Activated T-cell treated with anti-CD3 and anti-CD28 coated beads for 24 hours (primary cell): Measurements from ENCODE around the gene RIPOR3.
"Not testable (repeated sequence)": the region's sequence is repeated elsewhere in the genome, so short reads cannot be mapped to it uniquely, and the experiment has no call there.

Experiments
- DNase-seq: peaks from one replicate; pipeline ENCODE4 v3.0.0-alpha.2; 2020; ENCODE audit warnings: low read depth

RIPOR3 gene

DNA sequence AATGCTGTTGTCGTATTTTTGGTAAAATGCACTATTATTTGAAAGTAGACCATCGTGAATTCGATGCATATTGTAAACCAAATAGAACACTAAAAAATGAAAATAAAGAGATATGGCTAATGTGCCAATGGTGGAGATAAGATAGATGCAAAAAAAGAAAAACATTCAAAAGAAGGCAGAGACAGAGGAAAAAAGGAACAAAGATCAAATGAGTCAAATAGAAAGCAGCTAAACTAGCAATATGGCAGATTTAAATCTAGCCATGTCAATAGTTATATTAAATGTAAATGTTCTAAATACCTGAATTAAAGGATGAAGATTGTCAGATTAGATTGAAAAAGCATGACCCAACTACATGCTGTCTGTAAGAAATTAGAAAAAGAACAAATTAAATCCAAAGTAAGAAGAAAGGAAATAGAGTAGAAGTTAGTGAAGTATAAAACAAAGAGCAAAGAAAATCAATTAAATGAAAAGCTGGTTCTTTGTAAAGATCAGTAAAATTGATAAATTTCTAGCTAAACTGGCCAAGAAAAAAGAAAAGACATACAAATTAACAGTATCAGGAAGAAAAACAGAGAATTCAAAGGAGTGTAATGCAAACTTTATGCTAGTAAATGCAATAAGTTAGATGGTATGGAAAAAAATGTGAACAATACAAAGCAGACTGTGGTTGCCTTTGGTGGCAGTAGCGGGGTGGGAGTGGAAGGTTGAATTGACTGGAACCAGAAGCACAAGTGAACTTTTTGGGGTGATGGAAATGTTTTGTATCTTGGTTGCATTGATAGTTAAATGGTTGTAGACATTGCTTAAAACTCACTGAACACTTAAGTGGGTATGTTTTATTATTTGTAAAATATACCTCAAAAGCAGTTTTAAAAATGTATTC is 136.4 kb downstream of the RIPOR3 start:
- DNase-seq, result no peak

DNA sequence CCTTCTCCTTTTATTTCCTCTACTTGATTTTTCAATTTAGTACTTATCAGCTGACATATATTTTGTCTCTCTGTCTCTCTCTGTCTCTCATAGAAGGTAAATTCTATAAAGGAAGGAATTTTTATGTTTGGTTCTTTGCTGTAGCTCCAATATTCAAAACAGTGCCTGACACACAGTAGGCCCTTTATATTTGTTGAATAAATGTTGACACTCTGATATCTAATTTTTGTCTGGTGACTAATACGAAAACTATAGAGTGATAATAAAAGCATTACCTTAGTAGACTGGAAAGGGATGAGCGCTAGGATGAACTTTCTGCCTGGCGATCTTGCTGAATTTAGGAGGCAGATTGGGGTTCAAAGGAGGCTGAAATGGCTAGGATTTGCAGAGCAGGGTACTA is 138.4 kb downstream of the RIPOR3 start:
- no peak for DNase-seq

DNA sequence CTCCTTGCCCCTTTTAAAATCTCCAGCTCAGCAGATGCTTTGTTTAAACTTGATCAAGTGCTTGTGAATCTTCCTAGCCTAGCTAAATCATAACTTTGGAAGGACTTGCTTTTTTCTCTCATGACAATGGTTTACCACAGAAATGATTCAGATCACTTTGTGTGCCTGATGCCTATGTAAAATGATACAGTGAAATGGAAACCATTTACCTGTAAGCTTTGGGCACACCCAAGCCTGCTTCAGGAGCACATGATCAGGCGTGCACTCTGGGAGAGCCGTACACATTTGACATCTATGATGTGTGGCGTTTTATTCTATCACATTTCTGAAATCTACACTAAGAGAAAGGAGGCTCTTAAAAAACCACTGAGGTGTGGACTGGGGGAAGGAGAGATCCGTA is 140.1 kb downstream of the RIPOR3 start:
- no peak for DNase-seq

DNA sequence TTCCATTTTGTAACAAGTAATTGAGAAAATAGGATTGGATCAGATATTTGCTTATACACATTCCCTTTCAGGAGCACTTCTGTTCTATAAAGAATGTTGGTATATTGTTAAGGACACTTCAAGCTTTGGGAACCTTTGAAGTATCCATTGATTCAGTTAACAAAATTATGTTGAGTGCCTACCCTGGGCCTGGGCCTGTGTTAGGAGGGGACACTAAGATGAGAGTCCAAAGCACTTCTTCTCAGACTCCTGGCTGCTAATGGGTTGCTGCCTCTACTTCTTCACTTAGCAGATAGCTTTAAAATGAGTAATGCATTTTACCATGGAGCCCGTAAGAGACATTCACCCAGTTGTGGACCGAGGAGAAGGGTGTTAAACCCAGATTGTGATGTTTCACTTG is 140.8 kb downstream of the RIPOR3 start:
- no peak for DNase-seq

DNA sequence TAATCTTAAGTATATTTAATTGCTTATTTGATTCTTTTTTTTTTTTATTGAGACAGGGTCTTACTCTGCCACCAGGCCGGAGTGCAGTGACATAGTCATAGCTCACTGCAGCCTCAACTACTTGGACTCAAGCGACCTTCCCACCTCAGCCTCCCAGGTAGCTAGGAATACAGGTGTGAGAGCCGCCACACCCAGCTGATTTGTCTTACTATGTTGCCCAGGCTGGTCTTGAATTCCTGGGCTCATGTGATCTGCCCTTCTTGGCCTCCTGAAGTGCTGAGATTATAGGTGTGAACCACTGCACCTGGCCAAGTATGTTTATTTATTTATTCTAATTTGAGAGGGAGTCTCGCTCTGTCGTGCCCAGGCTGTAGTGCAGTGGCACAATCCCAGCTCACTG is 142.9 kb downstream of the RIPOR3 start:
- DNase-seq, result no peak

DNA sequence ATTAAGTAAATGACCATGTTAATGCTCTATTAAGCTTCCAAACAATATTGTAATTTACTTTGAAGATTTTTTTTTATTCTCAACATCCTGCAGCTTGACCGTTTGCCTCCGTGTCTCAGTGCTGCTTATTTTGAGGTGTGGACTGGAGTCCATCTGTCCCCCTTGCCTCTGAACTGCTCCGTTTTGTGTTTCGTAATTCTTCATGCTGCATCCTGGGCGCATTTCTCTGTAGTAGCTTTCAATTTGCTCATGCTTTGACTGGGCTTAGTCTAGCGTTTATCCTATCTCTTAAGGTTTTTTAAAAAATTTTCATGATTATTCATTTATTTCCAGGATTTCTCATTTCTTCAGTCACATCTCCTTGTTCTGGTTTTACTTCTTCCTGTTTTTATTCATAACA is 143.4 kb downstream of the RIPOR3 start:
- no peak for DNase-seq

DNA sequence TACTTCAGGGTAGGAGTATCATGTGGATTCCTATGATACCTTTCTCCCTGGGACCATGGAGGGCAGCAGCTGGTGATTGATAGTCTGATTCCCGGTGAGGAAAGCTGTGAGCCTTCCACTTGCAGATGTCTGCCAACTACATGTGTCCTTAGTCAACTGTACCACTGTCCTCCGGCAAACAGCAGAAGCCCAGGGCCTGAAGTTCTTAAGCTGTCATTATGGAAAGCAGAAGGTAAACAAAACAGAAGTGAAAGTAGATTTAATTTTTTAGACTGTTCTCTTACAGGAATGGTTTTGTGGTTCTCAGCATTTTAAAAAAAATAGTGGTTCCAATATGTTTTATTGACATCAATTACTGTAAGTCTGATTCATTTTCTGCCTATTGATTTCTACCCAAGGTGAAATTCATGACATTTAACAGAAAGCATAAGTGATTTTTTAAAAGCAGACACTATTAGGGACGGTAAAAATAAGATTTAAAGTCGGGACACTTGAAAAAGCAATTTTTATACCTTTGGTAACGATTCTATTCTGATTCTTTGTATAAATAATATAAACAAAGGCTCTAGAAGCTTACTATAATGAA is 144.5 kb downstream of the RIPOR3 start:
- DNase-seq, result no peak

DNA sequence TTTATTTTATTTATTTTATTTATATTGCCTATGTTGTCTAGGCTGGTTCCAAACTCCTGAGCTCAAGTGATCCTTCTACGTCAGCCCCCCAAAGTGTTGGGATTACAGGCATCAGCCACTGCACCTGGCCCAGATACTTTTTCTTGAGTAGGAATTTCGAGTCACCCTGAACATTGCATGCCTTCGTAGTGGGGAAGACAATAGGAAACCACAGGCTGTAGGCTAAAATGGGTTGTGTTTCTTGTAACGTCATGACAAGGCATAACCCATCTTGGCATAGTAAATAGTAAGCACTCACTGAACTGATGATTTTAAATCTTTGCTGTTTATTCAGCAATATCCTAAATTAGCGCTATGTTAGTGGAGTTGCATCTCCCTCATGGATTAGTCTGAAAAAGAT is 146.2 kb downstream of the RIPOR3 start:
- no peak for DNase-seq

DNA sequence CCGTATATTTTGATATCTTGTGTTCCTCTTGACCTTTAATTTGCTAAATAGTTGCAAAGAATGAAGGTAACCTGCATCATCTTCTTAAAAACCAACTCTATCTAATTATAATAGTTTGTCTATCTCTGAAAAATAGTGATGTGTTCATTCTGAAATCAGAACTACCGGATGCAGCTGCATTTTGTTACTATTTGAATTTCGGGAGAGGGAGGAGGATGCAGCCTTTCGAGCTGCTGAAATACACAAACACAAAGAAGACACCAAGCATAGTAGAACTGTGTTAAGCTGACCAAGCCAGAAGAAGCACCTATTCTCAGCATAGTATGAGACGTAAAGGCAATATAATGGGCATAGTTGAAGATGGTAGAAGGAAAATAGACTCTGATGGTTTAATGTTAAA is 148.0 kb downstream of the RIPOR3 start:
- no peak for DNase-seq

DNA sequence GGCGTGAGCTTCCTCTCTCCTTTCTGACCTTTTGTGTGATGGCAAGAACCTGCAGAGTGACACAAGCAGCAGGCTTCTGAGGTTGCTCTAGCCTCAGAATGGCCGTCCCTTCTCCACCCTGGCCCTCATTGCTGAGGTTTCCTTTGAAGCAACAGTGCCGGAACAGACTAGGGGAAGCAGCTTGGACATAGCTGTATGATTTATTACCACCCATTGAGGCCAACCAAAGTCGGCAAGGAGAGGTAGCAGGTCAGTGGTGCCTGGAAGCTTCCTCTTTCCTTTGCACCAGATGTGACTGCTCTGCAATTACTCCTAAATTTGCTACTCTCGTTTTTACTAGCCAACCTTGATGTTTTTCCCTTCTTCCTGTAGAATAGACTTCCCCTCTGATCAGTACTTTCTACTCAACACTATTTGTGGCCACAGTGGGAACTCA is 149.7 kb downstream of the RIPOR3 start:
- no peak for DNase-seq

DNA sequence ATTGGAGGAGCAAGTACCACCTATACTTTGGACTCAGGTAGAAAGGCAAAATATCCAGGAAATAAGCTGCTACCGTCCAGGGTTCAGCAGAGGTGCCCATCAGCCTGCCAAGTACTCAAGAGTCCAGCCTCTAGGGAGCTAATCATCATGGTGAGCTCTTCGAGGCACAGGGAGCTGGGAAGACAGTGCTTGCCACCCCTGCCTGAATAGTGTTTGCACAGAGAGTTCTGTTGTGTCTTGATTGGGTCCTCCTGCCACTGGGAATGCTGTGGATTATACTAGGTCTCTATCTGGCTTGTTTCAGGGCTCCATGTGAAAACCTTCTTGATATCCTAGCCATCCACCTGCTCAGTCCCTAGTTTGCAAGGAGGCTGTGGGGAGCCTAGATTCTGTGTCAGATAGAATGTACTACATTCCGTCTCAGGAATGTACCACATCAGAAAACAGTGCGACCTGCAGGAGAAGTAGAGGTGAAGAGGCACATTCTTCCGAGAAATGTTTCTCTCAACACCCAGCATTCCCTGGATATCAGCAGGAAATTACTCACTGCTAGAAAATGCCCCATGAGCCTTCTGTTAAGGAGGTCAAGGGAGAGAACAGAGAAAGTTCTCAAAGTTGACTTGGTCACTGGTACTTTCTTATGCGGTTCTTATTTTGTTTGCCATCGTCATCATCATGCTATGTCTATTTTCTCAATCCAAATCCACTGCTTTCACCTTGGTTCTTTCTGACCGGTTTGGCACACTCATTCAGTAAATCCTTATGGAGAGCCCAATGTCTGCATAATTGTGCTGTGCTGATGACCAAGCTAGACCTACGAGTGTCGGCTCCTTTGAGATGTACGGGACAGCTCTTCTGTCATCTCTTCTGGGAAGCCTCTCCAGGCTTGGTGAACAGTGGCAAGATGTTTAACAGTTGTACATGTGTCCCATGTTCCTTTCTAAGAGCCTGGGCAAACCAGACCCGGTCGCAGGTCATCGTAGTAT is 150.4 kb downstream of the RIPOR3 start:
- DNase-seq, result no peak

DNA sequence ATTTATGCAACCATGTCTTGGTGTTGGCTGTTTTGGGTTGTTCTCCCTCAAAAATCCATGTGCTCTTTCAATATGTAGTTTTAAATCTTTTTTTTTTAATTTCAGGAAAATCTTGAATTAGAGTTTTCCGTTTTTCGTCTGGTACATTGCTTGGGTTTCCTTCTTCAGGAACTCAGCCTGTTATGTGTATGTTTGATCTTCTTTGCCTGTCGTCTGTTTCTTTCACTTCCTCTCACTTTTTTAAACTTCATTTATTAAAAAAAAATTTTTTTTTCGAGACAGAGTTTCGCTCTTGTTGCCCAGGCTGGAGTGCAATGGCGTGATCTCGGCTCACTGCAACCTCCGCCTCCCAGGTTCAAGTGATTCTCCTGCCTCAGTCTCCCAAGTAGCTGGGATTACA is 151.5 kb downstream of the RIPOR3 start:
- DNase-seq, result not testable (repeated sequence)

DNA sequence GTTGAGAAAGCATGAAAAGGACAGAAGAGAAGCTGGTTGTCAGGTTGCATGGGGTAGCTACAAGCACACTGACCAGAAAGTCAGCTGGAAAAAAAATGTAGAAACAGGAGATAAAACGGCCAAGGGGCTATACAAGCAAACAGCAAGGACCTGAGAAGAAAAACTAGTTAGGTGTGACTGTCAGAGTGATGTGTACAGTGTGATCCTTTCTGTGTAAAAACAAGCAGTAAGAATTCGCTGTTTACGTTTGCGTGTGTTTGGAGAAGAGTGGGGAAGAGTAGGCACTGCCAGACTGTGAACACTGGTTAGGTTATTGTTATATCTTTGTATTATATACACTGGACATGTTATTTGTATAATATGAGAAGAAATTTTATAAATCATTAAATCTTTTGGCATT is 153.1 kb downstream of the RIPOR3 start:
- DNase-seq, result no peak

DNA sequence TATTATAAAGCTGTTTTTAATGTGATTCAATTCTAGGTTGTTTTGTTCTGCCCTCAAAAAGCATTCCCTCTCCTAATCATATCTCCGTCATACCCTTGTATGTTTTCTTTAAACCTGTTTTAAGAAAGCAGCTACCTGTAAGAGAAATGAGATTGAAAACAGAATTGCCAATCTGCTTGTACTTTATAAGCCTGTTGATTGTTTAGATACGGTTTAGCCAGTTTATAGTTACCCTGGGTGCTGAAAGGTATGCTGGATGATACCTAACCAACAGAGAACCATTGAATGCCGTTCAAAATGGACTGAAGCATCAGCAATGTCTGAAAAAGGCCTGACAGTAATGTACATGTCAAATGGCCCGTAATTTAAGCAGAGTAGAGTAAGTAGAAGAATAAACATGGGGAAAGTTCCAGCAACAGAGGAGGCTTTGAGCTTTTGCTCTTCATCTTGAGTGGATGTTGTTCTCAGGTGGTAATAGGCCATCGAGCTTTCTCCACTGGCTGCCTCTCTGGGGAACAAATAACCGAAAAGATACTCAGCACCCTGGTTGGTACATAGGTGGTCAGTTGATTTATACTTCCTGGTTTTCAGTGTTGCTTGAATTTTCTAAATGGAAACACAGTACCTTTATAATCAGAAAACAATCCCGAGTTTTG is 153.7 kb downstream of the RIPOR3 start:
- DNase-seq, result no peak

DNA sequence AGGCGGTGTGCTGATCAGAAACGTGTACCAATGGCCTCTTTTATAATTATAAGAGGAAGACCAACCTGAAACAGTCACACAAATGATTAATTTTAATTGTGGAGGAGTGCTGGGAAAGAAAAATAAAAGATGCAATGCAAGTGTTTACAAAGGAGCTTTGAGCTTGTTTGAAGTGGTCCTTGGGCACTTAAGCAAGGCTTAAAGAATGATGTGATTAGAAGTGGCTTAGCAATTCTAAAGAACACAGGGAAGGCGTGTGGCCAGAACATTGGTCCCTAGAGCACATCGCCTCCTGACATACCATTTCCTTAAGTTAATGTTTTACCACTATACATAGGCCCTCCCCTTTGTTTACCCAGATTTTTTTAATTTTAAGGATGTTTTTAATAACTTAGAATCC is 155.0 kb downstream of the RIPOR3 start:
- no peak for DNase-seq
